HepG2 (cell line): ENCODE results near the gene UBQLN4. TPM values are rescaled to one million over a fixed set of nuclear protein-coding genes. Genes with fewer than 3 reads are reported as not detected.

Source experiments
- ATM ChIP-seq: fragments of 450-650 bp; IDR thresholded peaks from 2 replicates; pipeline ENCODE4 v1.7.1; 2017; ENCODE audit warnings: mild to moderate bottlenecking, borderline replicate concordance
- FOXA1 ChIP-seq, 2 experiments: fragments of 450-650 bp in 1 of 2; sonication (generic) in 1 of 2; formaldehyde crosslinking in 1 of 2; IDR thresholded peaks; 2 replicates each; pipeline versions ENCODE4 v1.4.0 to v1.6.1; 2016 to 2020; ENCODE audit warnings: missing genetic modification reagents in 1 of 2
- GFI1 ChIP-seq: sonication (generic); formaldehyde crosslinking; IDR thresholded peaks from 2 replicates; pipeline ENCODE4 v1.5.0; 2020; ENCODE audit warnings: missing genetic modification reagents, mild to moderate bottlenecking, borderline replicate concordance
- ISL2 ChIP-seq: sonication (generic); formaldehyde crosslinking; IDR thresholded peaks from 2 replicates; pipeline ENCODE4 v1.5.0; 2020; ENCODE audit warnings: missing genetic modification reagents
- KLF6 ChIP-seq: IDR thresholded peaks from 2 replicates; pipeline ENCODE4 v1.8.0; 2016; ENCODE audit warnings: missing biosample characterization, missing genetic modification reagents
- MTF2 ChIP-seq: sonication (generic); formaldehyde crosslinking; IDR thresholded peaks from 2 replicates; pipeline ENCODE4 v1.5.0; 2020; ENCODE audit warnings: missing genetic modification reagents, borderline replicate concordance
- PPARG ChIP-seq: conservative IDR thresholded peaks from 2 replicates; pipeline ENCODE4 v1.6.1; 2016; ENCODE audit warnings: missing biosample characterization, missing genetic modification reagents
- RBM22 ChIP-seq: fragments of 200-400 bp; formaldehyde crosslinking; optimal IDR thresholded peaks from 2 replicates; pipeline ENCODE3; 2017; ENCODE audit warnings: mild to moderate bottlenecking, low read length, moderate library complexity
- RFXAP ChIP-seq: sonication (generic); formaldehyde crosslinking; IDR thresholded peaks from 2 replicates; pipeline ENCODE4 v1.4.0; 2020; ENCODE audit warnings: missing genetic modification reagents, borderline replicate concordance
- ZMYM3 ChIP-seq: sonication (generic); formaldehyde crosslinking; IDR thresholded peaks from 2 replicates; pipeline ENCODE4 v1.5.1; 2020; ENCODE audit warnings: mild to moderate bottlenecking, missing genetic modification reagents
- ZNF317 ChIP-seq: sonication (generic); formaldehyde crosslinking; IDR thresholded peaks from 2 replicates; pipeline ENCODE4 v1.5.0; 2020; ENCODE audit warnings: mild to moderate bottlenecking, missing genetic modification reagents
- ZNF430 ChIP-seq: sonication (generic); formaldehyde crosslinking; IDR thresholded peaks from 2 replicates; pipeline ENCODE4 v1.9.0; 2021; ENCODE audit warnings: mild to moderate bottlenecking, missing genetic modification reagents
- ZNF605 ChIP-seq: sonication (generic); formaldehyde crosslinking; IDR thresholded peaks from 2 replicates; pipeline ENCODE4 v1.8.0; 2022; ENCODE audit warnings: mild to moderate bottlenecking, missing genetic modification reagents
- ZNF607 ChIP-seq: sonication (generic); formaldehyde crosslinking; IDR thresholded peaks from 2 replicates; pipeline ENCODE4 v1.5.1; 2020; ENCODE audit warnings: missing genetic modification reagents, mild to moderate bottlenecking, borderline replicate concordance
- ZNF788 ChIP-seq: sonication (generic); formaldehyde crosslinking; IDR thresholded peaks from 2 replicates; pipeline ENCODE4 v1.5.0; 2020; ENCODE audit warnings: mild to moderate bottlenecking, missing genetic modification reagents, borderline replicate concordance
- polyA plus RNA-seq, 8 experiments: library from polyadenylated mRNA; depleted of rRNA in 3 of 8; stranded (reverse) in 7 of 8; unstranded in 1 of 8; fragments of >200 nt; fragmentation: Illumina TruSeq in 4 of 8; extraction: Trizol in 4 of 8; gene quantifications; 2 replicates each; pipeline versions ENCODE4 v1.2.1 to v1.2.3, GENCODE V29; 2011 to 2016; ENCODE audit warnings: low read depth in 4 of 8, missing spikeins in 1 of 8, mixed read lengths in 1 of 8; ENCODE audit not compliant: insufficient read depth in 1 of 8
- total RNA-seq, 5 experiments: library from RNA; depleted of rRNA; stranded (reverse); fragments of >200 nt; fragmentation: Illumina TruSeq; extraction: Trizol; gene quantifications; 2 replicates each; pipeline ENCODE4 v1.2.3, GENCODE V29; 2016; ENCODE audit warnings: low read depth in 1 of 5
- TF ChIP-seq, protein P1 (sequence below): IDR thresholded peaks from 2 replicates; pipeline ENCODE4 v1.6.1; 2012; ENCODE audit warnings: low read depth, low read length, improper control_type of control experiment
- TF ChIP-seq, protein P2 (sequence below): sonication (generic); formaldehyde crosslinking; IDR thresholded peaks from 2 replicates; pipeline ENCODE4 v1.4.0; 2020; ENCODE audit warnings: missing genetic modification reagents, borderline replicate concordance
- TF ChIP-seq, protein P3 (sequence below): sonication (generic); formaldehyde crosslinking; IDR thresholded peaks from 2 replicates; pipeline ENCODE4 v1.9.0; 2021; ENCODE audit warnings: missing genetic modification reagents, mild to moderate bottlenecking, borderline replicate concordance
- TF ChIP-seq, protein P4 (sequence below): IDR thresholded peaks from 2 replicates; pipeline ENCODE4 v1.6.1; 2018; ENCODE audit warnings: missing genetic modification reagents
- TF ChIP-seq, protein P5 (sequence below): conservative IDR thresholded peaks from 2 replicates; pipeline ENCODE4 v1.6.1; 2018; ENCODE audit warnings: missing genetic modification reagents

The UBQLN4 gene
- total and polyA plus RNA-seq, 2 of the 13 experiments (the other 11 are each of a cell fraction or from before 2014, with no cell fraction given) = 31.5 to 39.8 TPM

DNA sequence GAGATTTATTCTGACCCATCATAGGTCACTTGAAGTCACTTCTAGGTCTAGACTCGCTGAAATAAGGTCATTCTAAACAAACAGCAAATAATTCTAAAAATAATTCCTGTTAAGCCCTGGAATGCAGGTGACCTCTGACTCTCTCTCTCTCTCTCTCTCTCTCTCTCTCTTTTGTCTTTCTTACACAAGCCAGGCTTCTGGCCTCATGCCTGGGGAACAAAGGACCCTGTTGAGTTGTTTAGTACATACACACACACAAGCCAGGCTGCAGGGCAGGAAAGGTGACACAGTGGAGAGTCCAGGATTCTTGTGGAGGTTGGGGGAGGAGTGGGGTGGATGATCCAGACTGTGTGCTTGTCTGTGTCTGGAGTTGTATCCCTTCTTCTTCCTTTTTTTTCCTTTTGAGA is 32.7 kb upstream of the UBQLN4 start (continued):
- TF ChIP-seq, protein P1, sequence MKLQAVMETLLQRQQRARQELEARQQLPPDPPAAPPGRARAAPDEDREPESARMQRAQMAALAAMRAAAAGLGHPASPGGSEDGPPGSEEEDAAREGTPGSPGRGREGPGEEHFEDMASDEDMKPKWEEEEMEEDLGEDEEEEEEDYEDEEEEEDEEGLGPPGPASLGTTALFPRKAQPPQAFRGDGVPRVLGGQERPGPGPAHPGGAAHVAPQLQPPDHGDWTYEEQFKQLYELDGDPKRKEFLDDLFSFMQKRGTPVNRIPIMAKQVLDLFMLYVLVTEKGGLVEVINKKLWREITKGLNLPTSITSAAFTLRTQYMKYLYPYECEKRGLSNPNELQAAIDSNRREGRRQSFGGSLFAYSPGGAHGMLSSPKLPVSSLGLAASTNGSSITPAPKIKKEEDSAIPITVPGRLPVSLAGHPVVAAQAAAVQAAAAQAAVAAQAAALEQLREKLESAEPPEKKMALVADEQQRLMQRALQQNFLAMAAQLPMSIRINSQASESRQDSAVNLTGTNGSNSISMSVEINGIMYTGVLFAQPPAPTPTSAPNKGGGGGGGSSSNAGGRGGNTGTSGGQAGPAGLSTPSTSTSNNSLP = peak; percentile 58; the same call in 1 of the 2 replicates
- 0 out of 2 replicates have a peak, but pooled peaks have one; percentile 45 for TF ChIP-seq KLF6 (CRISPR knock-in tag)
- TF ChIP-seq ZNF788 (CRISPR knock-in tag) = peak; percentile 67; the same call in 1 of the 2 replicates
- 0 out of 2 replicates have a peak, but pooled peaks have one; percentile 62 for TF ChIP-seq ZNF607
- no peak for TF ChIP-seq MTF2 (CRISPR knock-in tag)
- peak; percentile 92 for TF ChIP-seq PPARG (CRISPR knock-in tag)
- TF ChIP-seq, protein P2, sequence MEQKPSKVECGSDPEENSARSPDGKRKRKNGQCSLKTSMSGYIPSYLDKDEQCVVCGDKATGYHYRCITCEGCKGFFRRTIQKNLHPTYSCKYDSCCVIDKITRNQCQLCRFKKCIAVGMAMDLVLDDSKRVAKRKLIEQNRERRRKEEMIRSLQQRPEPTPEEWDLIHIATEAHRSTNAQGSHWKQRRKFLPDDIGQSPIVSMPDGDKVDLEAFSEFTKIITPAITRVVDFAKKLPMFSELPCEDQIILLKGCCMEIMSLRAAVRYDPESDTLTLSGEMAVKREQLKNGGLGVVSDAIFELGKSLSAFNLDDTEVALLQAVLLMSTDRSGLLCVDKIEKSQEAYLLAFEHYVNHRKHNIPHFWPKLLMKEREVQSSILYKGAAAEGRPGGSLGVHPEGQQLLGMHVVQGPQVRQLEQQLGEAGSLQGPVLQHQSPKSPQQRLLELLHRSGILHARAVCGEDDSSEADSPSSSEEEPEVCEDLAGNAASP (CRISPR knock-in tag) = peak; percentile 95
- peak; percentile 75 for TF ChIP-seq ZNF605 (CRISPR knock-in tag)
- 0 out of 2 replicates have a peak, but pooled peaks have one; percentile 43 for TF ChIP-seq FOXA1 (IDR thresholded peaks at IDR 0.05)
- TF ChIP-seq FOXA1 (CRISPR knock-in tag; IDR thresholded peaks at IDR 0.05) = peak; percentile 82
- TF ChIP-seq ZNF317 (CRISPR knock-in tag) = 0 out of 2 replicates have a peak, but pooled peaks have one; percentile 56
- peak; percentile 76 for TF ChIP-seq ZMYM3 (CRISPR knock-in tag)
- TF ChIP-seq GFI1 (CRISPR knock-in tag) = peak; percentile 93
- TF ChIP-seq, protein P3, sequence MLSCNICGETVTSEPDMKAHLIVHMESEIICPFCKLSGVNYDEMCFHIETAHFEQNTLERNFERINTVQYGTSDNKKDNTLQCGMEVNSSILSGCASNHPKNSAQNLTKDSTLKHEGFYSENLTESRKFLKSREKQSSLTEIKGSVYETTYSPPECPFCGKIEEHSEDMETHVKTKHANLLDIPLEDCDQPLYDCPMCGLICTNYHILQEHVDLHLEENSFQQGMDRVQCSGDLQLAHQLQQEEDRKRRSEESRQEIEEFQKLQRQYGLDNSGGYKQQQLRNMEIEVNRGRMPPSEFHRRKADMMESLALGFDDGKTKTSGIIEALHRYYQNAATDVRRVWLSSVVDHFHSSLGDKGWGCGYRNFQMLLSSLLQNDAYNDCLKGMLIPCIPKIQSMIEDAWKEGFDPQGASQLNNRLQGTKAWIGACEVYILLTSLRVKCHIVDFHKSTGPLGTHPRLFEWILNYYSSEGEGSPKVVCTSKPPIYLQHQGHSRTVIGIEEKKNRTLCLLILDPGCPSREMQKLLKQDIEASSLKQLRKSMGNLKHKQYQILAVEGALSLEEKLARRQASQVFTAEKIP (CRISPR knock-in tag) = no peak
- TF ChIP-seq, protein P4, sequence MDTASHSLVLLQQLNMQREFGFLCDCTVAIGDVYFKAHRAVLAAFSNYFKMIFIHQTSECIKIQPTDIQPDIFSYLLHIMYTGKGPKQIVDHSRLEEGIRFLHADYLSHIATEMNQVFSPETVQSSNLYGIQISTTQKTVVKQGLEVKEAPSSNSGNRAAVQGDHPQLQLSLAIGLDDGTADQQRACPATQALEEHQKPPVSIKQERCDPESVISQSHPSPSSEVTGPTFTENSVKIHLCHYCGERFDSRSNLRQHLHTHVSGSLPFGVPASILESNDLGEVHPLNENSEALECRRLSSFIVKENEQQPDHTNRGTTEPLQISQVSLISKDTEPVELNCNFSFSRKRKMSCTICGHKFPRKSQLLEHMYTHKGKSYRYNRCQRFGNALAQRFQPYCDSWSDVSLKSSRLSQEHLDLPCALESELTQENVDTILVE = peak; percentile 85
- TF ChIP-seq, protein P5, sequence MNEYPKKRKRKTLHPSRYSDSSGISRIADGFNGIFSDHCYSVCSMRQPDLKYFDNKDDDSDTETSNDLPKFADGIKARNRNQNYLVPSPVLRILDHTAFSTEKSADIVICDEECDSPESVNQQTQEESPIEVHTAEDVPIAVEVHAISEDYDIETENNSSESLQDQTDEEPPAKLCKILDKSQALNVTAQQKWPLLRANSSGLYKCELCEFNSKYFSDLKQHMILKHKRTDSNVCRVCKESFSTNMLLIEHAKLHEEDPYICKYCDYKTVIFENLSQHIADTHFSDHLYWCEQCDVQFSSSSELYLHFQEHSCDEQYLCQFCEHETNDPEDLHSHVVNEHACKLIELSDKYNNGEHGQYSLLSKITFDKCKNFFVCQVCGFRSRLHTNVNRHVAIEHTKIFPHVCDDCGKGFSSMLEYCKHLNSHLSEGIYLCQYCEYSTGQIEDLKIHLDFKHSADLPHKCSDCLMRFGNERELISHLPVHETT (CRISPR knock-in tag) = no peak
- peak; percentile 78; the same call in 1 of the 2 replicates for TF ChIP-seq ZNF430 (CRISPR knock-in tag)
- TF ChIP-seq ISL2 (CRISPR knock-in tag) = peak; percentile 86
- TF ChIP-seq ATM = peak; percentile 93; the same call in 1 of the 2 replicates
- peak; percentile 33 for TF ChIP-seq RBM22
- peak; percentile 34; the same call in 1 of the 2 replicates for TF ChIP-seq RFXAP (CRISPR knock-in tag)
